ENCODE measurements around the gene NAV3.

NAV3 gene

GRCh38 chr12:77968571-77968970 lies 137.9 kb downstream of the NAV3 start:
- Histone ChIP-seq H3K27ac (ENCODE audit: low read length) (no peak overlapping the region), H3K4me1 (ENCODE audit: low read length) (no peaks in the 10 kb centered on the region), H3K9ac (ENCODE audit: low read length) (no peak overlapping the region), H4K20me1 (ENCODE audit: insufficient read depth, low read length) (no peaks in the 10 kb centered on the region), H3K4me3 (ENCODE audit: low read length) (no peak overlapping the region), H3K9me3 (ENCODE audit: insufficient read depth, low read length) (no peaks in the 10 kb centered on the region), H3K4me2 (ENCODE audit: low read length) (no peak overlapping the region), H2AFZ (ENCODE audit: low read depth, low read length) (no peak overlapping the region), H3K79me2 (ENCODE audit: low read length) (no peaks in the 10 kb centered on the region), H3K36me3 (replicated peaks; ENCODE audit: low read depth, low read length) (no peaks in the 10 kb centered on the region), H3K27me3 (ENCODE audit: low read depth, low read length) (no peaks in the 10 kb centered on the region)
- TF ChIP-seq EZH2phosphoT487 (IDR thresholded peaks at IDR 0.05; ENCODE audit: low read depth), result no peak
- no peak for TF ChIP-seq CTCF (IDR thresholded peaks at IDR 0.05; ENCODE audit: low read depth, low read length)

- no peaks in the 10 kb centered on the region for H3K4me1 ChIP-seq (ENCODE audit: low read length)
- no peaks in the 10 kb centered on the region for H4K20me1 ChIP-seq (ENCODE audit: insufficient read depth, low read length)
- 0 out of 2 replicates have a peak overlapping the region, but pooled peaks have one; percentile 5 for H2AFZ ChIP-seq (ENCODE audit: low read depth, low read length)
- H3K27ac ChIP-seq (ENCODE audit: low read length), result no peak overlapping the region
- H3K9ac ChIP-seq (ENCODE audit: low read length), result no peak overlapping the region
- H3K9me3 ChIP-seq (ENCODE audit: insufficient read depth, low read length), result no peaks in the 10 kb centered on the region
- H3K36me3 ChIP-seq (replicated peaks; ENCODE audit: low read depth, low read length), result no peaks in the 10 kb centered on the region
- H3K27me3 ChIP-seq (ENCODE audit: low read depth, low read length), result no peaks in the 10 kb centered on the region
- no peak for TF ChIP-seq CTCF (IDR thresholded peaks at IDR 0.05; ENCODE audit: low read depth, low read length)
- TF ChIP-seq EZH2phosphoT487 (IDR thresholded peaks at IDR 0.05; ENCODE audit: low read depth), result no peak
- no peaks in the 10 kb centered on the region for H3K79me2 ChIP-seq (ENCODE audit: low read length)
- H3K4me3 ChIP-seq (ENCODE audit: low read length), result no peak overlapping the region
- H3K4me2 ChIP-seq (ENCODE audit: low read length), result no peak overlapping the region
Measured at GRCh38 chr12:77973579-77973978, 142.9 kb downstream of the NAV3 start.

DNA sequence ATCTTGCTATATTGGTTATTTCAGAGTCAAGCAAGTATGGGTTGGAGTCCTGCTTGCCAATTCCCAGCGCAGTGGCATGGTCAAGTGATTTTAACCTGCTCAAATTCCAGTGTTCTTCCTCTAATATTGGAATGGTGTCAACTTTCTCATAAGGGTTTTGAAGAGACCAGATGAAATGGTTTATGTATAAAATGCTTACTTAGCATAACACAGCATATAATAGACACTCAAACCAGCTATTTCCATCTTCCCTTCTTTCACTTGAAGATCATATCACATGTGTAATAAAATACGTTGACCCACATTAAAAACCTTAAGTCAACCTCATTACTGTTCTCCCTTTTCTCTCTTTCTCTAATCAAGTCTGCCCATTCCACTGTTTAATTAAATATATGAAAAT lies 144.0 kb downstream of the NAV3 start:
- Histone ChIP-seq H3K27ac (ENCODE audit: low read length) (no peak overlapping the region), H4K20me1 (ENCODE audit: insufficient read depth, low read length) (no peaks in the 10 kb centered on the region), H3K4me3 (ENCODE audit: low read length) (no peak overlapping the region), H3K9me3 (ENCODE audit: insufficient read depth, low read length) (no peaks in the 10 kb centered on the region), H3K27me3 (ENCODE audit: low read depth, low read length) (no peaks in the 10 kb centered on the region), H3K4me1 (ENCODE audit: low read length) (no peaks in the 10 kb centered on the region), H3K4me2 (ENCODE audit: low read length) (no peak overlapping the region), H2AFZ (ENCODE audit: low read depth, low read length) (no peak overlapping the region), H3K79me2 (ENCODE audit: low read length) (no peaks in the 10 kb centered on the region), H3K36me3 (replicated peaks; ENCODE audit: low read depth, low read length) (no peaks in the 10 kb centered on the region), H3K9ac (ENCODE audit: low read length) (no peak overlapping the region)
- TF ChIP-seq EZH2phosphoT487 (IDR thresholded peaks at IDR 0.05; ENCODE audit: low read depth) (no peak), CTCF (IDR thresholded peaks at IDR 0.05; ENCODE audit: low read depth, low read length) (no peak)

DNA sequence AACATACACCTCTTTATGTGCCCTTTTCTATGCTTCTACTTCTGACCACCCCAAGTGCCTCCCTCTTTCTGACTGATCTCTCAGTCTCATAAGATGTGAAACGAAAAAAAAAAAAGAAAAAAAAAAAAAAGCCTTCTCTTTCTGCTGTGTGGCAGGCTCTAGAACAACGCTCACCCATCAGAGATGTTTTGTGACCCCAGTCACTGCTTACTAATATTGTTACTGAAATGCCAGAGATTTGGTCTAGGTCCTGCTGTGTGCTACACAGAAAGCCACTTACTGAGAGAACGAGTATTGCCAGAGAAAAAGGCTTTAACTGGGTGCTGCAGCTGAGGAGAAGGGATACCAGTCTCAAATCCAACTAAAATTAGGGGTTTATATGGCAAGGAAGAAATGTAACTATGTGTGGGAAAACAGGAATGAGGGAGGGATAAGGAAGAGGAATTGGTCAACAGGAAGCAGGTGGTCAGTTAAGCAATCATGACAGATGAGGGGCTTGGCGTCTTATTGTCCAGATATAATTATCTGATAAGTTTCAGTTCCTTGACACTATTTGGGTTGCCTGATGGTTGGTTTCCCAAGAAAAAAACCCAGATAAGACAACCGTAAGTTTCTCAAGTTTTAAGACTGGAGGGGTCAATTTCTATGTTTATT lies 149.0 kb downstream of the NAV3 start:
- Histone ChIP-seq H3K9me3 (ENCODE audit: insufficient read depth, low read length) (no peaks in the 10 kb centered on the region), H3K27ac (ENCODE audit: low read length) (no peak overlapping the region), H4K20me1 (ENCODE audit: insufficient read depth, low read length) (no peaks in the 10 kb centered on the region), H2AFZ (ENCODE audit: low read depth, low read length) (no peak overlapping the region), H3K79me2 (ENCODE audit: low read length) (no peaks in the 10 kb centered on the region), H3K4me2 (ENCODE audit: low read length) (no peak overlapping the region), H3K9ac (ENCODE audit: low read length) (no peak overlapping the region), H3K27me3 (ENCODE audit: low read depth, low read length) (no peaks in the 10 kb centered on the region), H3K36me3 (replicated peaks; ENCODE audit: low read depth, low read length) (no peaks in the 10 kb centered on the region), H3K4me1 (ENCODE audit: low read length) (no peaks in the 10 kb centered on the region), H3K4me3 (ENCODE audit: low read length) (no peak overlapping the region)
- TF ChIP-seq EZH2phosphoT487 (IDR thresholded peaks at IDR 0.05; ENCODE audit: low read depth), result no peak
- no peak for TF ChIP-seq CTCF (IDR thresholded peaks at IDR 0.05; ENCODE audit: low read depth, low read length)

Data from OCI-LY3 (cell line).